EH (cell line): ENCODE results near the gene WDR1.

Experiments used
- DNase-seq: peaks from one replicate; pipeline ENCODE4 v3.0.0-alpha.2; 2015; ENCODE audit warnings: low read depth

Gene WDR1, protein sequence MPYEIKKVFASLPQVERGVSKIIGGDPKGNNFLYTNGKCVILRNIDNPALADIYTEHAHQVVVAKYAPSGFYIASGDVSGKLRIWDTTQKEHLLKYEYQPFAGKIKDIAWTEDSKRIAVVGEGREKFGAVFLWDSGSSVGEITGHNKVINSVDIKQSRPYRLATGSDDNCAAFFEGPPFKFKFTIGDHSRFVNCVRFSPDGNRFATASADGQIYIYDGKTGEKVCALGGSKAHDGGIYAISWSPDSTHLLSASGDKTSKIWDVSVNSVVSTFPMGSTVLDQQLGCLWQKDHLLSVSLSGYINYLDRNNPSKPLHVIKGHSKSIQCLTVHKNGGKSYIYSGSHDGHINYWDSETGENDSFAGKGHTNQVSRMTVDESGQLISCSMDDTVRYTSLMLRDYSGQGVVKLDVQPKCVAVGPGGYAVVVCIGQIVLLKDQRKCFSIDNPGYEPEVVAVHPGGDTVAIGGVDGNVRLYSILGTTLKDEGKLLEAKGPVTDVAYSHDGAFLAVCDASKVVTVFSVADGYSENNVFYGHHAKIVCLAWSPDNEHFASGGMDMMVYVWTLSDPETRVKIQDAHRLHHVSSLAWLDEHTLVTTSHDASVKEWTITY

DNA sequence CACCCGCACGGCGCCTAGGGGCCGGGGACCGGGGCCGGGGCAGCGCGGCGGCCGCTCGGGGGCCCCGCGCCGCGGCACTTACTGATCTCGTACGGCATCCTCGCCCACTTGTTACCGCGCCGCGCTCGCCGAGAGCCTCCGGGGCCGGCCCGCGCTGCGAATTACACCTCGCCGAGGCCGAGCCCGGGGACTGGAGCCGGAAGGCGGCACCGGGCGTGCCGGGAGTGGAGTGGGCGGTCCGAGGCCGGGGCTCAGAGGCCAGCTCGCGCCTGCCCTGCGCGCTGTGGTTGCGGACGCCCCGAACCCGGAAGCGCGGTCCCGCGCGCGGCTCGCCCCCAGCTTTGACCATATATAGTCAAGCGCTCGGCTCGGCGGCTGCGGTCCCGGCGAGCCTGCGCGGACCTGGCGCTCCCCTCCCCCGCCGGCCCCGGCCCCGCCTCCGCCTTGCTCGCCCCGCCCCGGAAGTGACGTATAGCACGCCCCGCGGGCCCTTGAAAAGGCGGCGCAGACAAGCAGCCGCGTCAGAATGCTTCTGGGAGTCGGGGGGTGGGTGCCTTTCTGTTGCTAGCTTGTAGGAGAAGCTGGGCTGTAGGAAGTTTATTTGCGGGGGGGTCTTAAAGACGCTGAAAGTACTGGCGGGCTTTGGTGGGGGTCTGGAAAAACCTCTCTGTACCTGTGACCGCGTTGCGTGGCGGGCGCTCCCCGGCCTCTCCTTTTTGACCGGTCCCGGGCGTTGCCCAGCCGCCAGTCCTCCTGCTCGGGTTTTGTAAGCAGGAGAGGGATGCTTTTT, at the start of gene WDR1:
TSS of gene WDR1 (minus strand) at position 231 of the 790 bp plus-strand sequence. CDS start at position 98, 133 bp downstream.
- peak; percentile 97 for DNase-seq

DNA sequence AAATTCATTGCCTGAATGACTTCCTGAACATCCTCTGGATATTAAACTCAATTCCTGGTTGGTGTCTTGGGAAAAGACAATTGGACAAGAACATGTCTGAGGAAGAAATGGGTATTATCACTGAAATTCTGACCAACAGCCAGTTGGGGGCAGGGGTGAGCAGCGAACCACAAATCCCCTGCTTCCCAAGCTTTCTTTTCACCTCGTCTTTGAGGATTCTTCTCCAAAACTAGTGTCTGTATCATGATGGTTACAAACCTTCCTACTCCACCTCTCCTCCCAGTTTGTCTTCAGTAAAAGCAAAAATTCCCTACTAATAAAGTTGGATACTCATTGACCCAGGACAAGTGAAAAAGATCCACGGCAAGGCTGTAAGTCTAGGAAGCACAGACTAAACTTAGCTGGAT, 48.3 kb upstream of the WDR1 start:
- DNase-seq = peak; percentile 71

DNA sequence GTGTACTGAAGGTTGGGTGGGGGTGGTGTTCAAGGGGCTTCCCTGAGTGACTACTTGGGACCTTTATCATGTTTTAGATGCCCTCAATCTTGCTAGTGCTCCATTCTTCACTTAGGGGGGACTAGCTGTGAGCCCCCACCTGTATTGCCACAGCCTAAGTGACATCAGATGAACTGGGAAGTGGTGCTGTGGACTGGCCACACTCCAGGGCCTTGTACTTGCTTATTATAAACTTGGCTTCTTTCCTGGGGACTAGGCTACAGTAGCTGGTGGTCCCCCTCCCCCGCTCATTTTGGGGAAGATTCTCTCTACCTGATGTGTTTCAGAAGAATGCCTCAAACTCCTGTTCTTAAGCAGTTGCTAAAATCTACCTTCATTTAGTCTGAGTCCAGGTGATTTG, 46.7 kb upstream of the WDR1 start:
- no peak for DNase-seq

DNA sequence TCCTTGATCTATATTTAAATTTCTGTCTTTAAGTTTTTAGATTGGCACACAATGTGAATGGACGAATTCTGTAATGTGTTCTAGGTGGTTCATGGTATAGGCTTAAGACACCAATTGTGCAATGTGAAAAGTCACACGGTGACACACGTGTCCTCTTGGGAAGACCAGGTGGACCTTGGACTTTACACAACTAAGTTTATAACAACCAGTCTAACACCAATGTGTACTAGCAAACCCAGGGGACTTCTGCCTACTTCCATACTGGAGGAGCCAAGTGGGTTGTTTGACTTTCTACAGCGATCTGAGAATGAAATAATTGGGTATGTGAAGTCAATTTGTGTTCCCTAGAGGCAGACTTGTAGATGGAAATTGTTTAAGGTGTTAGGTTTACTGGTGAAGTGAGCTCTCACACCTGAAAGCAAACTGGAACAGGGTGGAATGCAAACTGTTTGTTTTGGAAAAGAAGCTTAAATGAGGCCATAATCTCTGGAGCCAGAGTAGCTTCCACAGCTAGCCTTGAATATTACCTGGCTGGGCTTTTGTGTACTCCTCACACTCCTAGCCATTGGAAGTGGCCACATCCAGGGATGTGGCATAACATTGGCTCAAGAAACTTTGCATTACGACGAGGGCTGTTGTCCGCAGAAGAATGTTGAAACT, 45.9 kb upstream of the WDR1 start:
- DNase-seq = no peak

DNA sequence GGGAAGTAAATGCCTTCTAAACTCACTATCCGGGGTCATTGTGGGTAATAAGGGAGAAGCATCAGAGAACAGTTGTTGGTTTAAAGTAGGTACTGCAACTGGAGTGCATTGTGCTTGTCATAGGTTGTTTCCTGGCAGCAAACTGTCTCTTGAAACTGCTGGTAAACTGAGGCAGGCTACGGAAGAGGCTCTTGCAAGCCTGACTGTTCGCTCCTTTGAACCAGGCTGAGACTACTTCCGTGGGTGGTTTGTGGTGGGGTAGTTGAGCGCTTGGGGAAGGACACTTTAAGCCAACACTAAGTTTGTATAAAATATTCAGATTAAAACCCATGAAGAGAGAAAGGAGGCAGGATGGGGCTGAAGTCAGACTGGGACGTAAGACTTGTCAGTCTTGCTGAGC, 45.2 kb upstream of the WDR1 start:
- DNase-seq = no peak

DNA sequence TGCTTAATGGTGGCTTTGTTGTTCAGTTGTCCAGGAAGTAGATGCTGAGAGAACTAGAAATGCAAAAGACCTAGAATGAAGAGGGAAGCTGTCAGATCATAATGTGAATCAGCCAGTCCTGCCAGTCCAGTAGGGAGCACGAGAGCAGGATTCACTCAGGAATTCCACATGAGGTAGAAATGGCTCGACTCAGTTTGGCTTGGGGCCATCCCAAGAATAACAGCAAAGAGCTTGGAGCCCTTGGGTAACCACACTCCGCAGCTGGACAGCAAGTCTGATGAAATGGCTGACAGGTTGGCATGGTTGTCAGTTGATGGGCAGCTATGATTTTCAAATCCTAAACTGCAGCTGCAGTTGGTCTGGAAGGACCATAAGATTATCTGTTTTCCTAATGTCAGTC, 44.5 kb upstream of the WDR1 start:
- DNase-seq = peak; percentile 60

DNA sequence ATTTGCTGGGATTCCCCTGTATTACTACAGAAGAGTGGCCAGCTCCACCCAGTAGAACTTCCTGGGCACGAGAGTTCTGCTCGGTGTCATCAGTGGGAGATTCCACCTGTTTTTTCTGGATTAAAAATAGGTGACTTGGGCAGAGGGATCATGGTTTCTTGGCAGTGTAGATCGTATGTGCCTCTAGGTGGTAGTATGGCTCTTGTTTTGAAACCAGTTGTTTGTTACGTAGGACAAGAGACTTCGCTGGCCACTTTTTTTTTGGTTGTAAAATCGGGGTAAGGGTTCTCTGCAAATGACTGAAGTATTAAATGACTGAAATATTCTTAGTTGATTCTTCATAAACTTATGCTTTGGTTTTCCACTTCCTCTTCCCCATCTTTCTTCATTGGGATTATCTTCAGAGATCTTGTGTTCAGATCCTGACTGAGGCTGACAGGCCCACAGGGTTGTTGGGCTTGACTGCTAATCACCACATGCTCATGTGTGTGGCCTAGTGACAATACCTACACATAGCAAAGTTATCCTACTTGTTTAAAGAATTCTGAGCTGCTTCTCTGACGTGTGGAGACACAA, 43.8 kb upstream of the WDR1 start:
- DNase-seq = peak; percentile 43

DNA sequence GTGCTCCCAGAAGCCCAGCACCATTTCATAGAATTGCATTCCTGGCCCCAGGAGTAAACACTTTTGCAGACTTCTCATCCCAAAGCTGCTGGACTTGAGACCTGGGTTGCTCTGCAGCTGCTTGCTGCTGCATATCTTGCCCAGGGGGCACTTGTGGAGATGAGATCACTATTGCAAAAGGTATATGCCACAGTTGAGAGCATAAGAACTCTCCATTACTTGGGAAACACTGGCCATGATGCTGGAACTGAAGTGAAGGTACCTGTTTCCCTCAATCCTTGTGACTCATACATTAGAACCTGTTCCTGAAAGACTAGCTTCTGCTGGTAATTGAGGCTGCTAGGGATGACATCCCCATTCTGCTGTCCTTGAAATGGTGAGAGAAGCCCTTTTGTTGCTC, 43.1 kb upstream of the WDR1 start:
- no peak for DNase-seq

DNA sequence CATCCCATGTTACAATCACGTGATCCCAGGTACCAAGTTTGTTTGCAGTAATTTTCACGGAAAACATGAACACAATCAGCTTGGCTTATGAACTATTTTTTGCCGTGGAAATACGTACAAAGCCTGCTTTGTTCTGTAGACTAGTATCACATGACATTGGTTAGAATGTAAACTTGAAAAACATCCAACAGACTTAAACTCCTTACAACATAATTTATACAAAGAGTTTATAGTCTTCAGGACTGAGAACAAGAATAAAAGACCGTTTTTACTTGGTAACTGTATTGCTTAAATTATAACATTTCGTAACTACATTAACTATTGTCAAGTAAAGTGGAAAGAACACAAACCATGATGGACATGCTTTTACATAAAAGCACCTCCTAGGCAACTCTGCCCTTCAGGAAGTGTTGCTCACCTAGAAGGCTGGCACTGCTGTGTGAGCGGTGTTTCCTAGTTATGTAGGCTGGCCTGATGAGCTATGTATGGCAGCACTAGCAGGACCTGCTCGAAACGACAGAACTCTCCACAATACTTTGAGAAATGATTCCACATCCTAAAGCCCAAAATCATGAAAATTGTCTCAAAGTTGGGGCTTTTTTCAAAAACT, 41.8 kb upstream of the WDR1 start:
- no peak for DNase-seq

DNA sequence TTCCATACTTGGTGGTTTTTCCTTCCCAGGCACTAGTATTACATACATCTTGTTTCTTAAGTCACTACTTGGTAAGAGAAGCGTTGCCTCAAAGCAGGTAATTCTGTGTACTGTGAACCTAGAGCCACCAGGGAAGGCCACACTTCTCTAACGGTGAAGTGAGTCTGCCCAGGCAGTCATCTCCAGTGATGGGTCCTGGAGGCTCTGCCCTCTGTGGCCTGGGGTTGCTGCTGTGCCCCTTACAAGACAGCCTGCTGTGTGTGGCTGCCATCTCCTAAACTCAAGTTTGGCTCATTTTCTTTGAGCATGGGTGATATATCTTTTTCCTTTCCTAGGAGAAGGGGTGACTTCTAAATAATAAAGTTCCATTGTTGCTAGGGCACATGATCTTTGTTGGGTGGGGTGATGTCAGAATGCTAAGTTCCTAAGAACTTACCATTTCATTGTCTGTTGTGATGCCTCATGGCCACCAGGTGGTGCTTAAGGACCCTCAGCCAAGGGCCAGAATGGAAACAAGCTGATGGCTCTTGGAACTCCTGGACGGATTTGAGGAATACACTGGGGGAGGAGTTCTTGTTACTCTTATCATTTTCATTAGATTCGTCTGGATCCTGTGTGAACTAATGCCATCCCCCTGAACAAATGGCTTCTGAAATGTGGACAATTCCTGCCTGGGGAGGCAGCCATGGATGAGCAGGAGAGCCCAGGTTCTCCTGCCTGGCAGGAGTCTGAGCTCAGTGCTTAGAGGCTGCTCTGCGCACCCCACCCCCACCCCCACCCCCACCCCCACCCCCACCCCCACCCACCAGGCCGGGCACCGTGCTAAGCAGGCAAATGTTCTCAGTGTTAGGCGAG, 41.1 kb upstream of the WDR1 start:
- DNase-seq = peak; percentile 80

DNA sequence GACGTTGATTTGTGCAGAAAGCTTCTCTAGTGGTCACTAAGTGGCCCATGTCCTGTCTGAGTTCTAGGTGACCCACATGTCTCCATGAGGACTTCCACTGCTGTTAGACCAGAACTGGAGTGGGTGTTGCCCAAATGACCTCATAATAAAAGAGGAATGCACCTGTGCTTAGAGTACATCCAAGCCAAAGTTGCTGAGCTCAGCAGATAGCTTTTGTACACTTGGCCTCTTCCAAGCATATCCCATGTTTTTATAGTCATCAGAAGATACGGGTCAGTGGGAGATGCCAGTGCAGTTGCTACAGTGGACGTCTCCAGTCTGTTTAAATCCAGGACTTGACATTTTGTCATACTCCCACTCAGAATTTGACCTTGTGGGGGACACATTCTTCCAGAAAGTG, 37.6 kb upstream of the WDR1 start:
- no peak for DNase-seq

DNA sequence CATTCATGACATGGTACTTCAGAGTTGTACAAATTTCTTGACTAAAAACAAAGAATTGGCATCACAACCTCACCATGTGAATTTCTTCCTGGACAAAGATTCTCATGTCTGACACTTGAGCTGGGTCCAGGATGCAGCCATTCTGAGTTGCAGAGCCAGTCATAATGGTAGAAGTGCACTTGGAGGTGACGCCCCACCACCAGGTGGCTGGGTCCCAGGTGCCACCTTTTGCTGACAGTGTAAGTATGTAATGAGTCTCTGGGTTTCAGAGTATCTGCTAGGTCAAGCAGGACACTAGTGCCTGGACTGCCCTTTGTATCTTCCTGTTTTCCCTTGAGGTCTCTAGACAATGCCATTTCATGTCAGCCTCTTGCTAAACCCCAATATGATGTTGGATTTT, 36.6 kb upstream of the WDR1 start:
- no peak for DNase-seq

DNA sequence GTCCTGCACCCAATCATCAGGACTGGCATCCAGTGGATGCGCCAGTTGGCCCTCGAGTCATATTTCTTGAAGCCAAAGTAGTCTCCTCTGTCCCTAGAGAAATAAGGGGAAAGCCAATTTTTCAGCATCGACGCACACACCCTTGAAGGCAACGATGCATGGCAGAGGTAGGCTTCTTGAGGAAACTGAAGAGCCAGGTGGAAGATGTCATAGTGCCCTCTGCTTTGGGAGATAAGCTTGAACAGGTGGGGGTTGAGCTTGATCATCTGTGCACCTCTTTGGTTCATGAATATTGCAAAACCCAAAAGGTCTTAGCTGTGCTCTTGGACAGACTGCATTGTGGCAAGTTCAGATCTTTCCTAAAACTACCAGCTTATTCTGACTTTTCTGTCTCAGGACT, 34.6 kb upstream of the WDR1 start:
- DNase-seq = no peak

DNA sequence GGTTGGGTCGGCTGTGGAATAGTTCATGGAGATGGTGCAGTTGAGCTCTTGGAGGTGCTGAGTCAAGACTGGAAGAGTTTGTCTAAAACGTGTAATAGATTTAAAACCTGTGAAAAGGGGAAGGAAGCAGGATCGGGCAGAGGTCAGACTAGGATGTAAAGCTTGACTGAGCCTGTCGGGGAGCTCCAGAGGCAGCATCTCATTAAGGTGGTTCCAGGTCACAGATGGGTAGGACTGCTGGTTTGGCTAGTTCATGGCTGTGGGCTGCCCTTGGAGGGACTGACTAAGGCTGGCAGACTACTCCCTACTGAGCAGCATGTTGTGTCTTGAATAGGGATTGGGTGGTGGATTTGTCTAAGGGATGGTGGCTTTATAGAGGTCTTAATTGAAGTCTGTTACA, 28.4 kb upstream of the WDR1 start:
- DNase-seq = no peak

DNA sequence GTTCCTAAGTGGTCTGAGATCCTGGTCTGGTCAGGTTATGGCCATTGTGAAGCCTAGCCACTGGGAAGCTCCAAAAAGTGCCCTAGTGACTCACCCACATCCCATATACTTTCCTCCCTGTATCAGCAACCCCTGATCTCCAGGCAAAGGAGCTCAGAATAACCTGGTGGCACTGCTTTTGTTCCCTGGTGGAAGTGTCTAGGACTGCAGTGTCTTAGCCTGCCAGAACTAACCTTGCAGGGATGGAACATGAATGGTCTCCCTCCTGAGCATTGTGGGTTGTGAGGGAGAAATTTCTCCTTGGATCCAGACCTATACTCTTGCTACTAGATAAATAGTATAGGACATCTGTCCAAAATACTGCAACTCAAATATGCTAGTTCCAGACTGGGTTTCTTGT, 27.9 kb upstream of the WDR1 start:
- no peak for DNase-seq

DNA sequence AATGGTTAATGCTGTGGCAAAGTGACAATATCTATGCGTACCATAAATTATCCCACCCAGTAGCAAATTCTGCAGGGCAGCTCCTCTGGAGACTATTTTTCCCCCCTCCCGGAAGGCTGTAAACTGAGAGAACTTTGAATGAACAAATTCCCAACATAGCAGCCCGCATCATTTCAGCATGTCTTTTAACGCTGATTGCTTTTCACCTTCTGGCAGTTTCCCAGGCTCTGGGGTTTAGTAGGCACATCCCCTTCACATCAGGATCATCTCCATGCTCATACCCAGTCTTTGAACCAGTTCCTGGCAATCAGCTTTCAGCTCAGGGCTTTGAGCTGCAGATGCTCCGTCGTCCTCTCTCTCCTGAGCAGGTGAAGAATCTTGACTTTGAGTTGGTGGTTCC, 26.6 kb upstream of the WDR1 start:
- no peak for DNase-seq

DNA sequence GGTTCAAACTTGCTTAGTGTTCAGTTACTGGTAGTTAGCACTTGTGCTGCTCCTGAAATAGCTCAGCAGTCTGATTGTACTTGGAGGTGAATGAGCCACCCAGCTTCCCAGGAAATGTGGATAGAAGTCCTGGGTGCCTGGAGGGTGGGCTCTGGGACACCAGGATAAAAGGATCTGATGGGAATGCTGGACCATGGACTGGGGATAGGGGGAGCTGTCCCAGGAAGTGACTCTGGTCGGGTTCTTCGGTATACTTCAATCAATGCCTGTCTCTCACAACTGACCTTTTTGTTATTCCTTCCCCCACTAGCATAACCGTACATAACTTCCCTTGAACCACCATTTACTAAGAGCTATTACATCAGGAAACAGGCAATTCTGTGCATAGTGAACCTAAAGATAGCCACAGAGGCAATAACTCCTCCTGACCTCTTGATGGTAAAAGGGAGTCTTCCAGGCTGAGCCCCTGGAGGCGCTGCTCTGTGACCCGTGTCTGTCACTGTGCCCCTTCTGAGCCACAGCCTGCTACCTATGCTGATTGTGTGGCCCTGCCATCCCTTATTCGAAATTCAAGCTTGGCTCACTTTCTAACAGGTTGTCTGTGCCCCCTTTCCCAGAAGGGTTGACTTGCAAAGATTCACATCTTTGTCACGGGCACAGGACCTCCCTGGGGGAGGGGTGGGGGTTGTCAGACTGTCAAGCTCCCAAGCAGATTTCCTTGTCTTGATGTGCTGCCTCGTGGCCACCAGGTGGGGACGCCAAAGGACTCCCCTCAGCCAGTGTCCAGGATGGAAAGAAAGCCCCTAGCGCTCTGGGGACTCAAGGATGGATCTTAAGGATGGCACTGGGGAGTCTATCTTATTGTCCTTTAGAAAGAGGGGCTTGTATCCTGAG, 24.5 kb upstream of the WDR1 start:
- no peak for DNase-seq

DNA sequence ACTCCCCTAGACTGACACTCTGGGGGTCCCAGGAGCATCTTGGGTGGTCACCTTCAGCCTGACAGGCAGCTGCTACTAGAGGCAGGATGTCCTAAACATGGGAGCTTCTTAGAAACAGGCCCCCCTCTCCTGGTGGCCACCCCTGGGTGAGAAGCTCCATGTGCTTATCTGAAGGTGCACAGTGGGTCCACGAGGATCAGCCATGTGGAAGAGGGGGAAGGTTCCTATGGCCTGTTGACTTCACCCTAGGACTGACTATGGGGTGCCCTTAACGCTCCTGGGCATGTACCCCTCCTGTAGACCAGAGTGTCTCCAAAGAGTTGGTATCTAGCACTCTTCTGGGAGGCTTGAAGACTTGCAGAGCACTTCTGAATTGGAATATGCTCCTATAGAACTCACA, 22.9 kb upstream of the WDR1 start:
- DNase-seq = no peak

DNA sequence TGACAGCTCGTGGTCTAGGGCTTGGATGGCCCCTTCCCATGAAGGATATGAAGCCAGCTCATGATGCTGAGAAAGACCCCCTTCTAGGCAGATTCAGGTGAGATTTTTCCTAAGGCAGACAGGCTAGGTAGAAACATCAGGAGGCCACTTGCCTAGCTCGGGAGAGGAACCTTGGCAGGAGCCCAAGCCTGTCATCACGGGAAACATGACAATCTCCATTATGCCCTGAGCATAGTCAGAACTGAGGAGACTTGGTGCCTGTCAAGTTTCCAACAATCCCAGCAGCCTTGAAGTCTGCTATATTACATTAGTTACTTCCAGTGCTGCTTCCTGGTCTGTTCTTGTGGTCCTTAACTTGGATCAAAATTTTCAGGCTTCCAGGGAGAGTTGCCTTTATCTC, 18.7 kb upstream of the WDR1 start:
- no peak for DNase-seq

DNA sequence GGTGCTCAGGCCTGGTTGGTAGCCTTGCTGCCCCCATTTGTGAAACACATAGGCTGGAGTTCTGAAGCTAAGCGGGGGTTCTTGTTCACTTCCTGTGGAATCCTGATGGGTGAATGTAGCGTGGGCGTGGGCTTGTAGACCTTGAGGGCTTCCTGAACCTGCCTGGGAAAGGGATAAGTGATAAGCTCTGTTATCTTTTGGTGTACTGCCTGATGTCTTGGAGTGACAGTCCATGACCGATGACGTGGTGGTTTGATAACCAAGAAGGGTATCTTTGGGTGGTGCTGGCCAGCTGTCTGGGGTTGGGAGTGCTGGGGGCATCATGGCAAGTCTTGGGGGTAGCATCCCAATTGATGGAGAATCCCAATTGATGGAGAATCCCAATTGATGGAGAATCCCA, 17.5 kb upstream of the WDR1 start:
- no peak for DNase-seq
